T-cell (primary cell): ENCODE results near the gene PANX2. TPM values are rescaled to one million over a fixed set of nuclear protein-coding genes. Genes with fewer than 3 reads are reported as not detected.

Source experiments
- ATAC-seq, 4 experiments: fragments of 200-7000 bp in 3 of 4; fragments of 150-1000 bp in 1 of 4; cut with Tn5 transposase; replicated peaks in 1 of 4; 1 replicate in 3 of 4; 2 replicates in 1 of 4; pipeline ENCODE4 v1.10.0; 2021; ENCODE audit warnings: moderate library complexity in 3 of 4, mild to moderate bottlenecking in 2 of 4, moderate number of reproducible peaks in 1 of 4
- CTCF ChIA-PET, 2 donors: fragments of 300-600 bp; sonication (Branson Sonifier 250); formaldehyde crosslinking; loops; one replicate each; lab custom pipeline; 2022; ENCODE audit warnings: antibody characterized with exemption in 2 of 2; lab: Charles Lee
- POLR2A ChIA-PET, 2 donors: fragments of 300-600 bp; sonication (Branson Sonifier 250); formaldehyde crosslinking; loops; one replicate each; lab custom pipeline; 2022; ENCODE audit warnings: antibody characterized with exemption in 2 of 2; lab: Charles Lee
- DNase-seq, 35 experiments: peaks; one replicate each; pipeline versions ENCODE4 v3.0.0 to v3.0.0-alpha.2; 2013 to 2023
- H3K27ac ChIP-seq: one replicate; pipeline ENCODE4 v1.5.1; 2013; ENCODE audit warnings: low read length
- H3K27me3 ChIP-seq, 2 experiments: replicated peaks in 1 of 2; 1 replicate in 1 of 2; 2 replicates in 1 of 2; pipeline versions ENCODE4 v1.6.1 to v1.7.0; 2013; ENCODE audit warnings: low read length in 1 of 2, mixed read lengths in 1 of 2; ENCODE audit not compliant: control insufficient read depth in 2 of 2, insufficient read depth in 2 of 2; ENCODE audit errors: extremely low read depth in 1 of 2
- H3K36me3 ChIP-seq, 2 donors: 1 replicate in 1 of 2; 2 replicates in 1 of 2; pipeline versions ENCODE4 v1.6.1 to v1.7.0; 2013; ENCODE audit warnings: low read length in 1 of 2; ENCODE audit not compliant: control insufficient read depth in 2 of 2, insufficient read depth in 1 of 2; ENCODE audit errors: extremely low read depth in 1 of 2
- H3K4me1 ChIP-seq, 2 experiments: 1 replicate in 1 of 2; 2 replicates in 1 of 2; pipeline versions ENCODE4 v1.6.1 to v1.7.0; 2013; ENCODE audit warnings: low read length in 2 of 2, mixed read lengths in 1 of 2; ENCODE audit not compliant: insufficient read depth in 2 of 2, control insufficient read depth in 1 of 2; ENCODE audit errors: extremely low read depth in 1 of 2
- H3K4me3 ChIP-seq, 2 donors: 1 replicate in 1 of 2; 2 replicates in 1 of 2; pipeline versions ENCODE4 v1.5.1 to v1.7.0; 2013; ENCODE audit warnings: mild to moderate bottlenecking in 2 of 2, low read length in 1 of 2, moderate library complexity in 1 of 2; ENCODE audit not compliant: control insufficient read depth in 1 of 2; ENCODE audit errors: extremely low read depth in 1 of 2
- H3K9me3 ChIP-seq: 2 replicates; pipeline ENCODE4 v1.7.0; 2013
- H3K27ac Mint-ChIP-seq, 2 donors: one replicate each; pipeline ENCODE4 v1.8.0; 2020 to 2021; ENCODE audit warnings: mild to moderate bottlenecking in 2 of 2, mixed read lengths in 2 of 2
- H3K27me3 Mint-ChIP-seq, 2 donors: one replicate each; pipeline ENCODE4 v1.8.0; 2021 to 2022; ENCODE audit warnings: mixed read lengths in 2 of 2
- H3K36me3 Mint-ChIP-seq: one replicate; pipeline ENCODE4 v1.8.0; 2021; ENCODE audit warnings: mixed read lengths
- H3K4me1 Mint-ChIP-seq, 3 donors: one replicate each; pipeline ENCODE4 v1.8.0; 2020 to 2022; ENCODE audit warnings: mixed read lengths in 3 of 3, mild to moderate bottlenecking in 1 of 3
- H3K4me3 Mint-ChIP-seq, 3 donors: one replicate each; pipeline ENCODE4 v1.8.0; 2020 to 2022; ENCODE audit warnings: mild to moderate bottlenecking in 3 of 3, mixed read lengths in 3 of 3, moderate library complexity in 3 of 3
- H3K9me3 Mint-ChIP-seq, 3 donors: one replicate each; pipeline ENCODE4 v1.8.0; 2020 to 2022; ENCODE audit warnings: mixed read lengths in 3 of 3
- WGBS: methylation state at CpG from one replicate; pipeline ENCODE4 v1.1.5; 2013; ENCODE audit warnings: missing lambda C conversion rate; ENCODE audit not compliant: insufficient coverage; 5-methylcytosine and 5-hydroxymethylcytosine counted together
- total RNA-seq, 35 experiments: library from RNA in 6 of 35; stranded (reverse) in 6 of 35; fragments of 120-200 nt in 1 of 35; gene quantifications; one replicate each; pipeline versions ENCODE4 v1.2.1 to v1.2.4 and lab custom pipeline; 2013 to 2026

Gene PANX2
- total RNA-seq, 5 donors from 2014 or later (not counting 1 experiment from before 2014, with no cell fraction given): 0.16 to 0.32 (median 0.26) TPM; not detected in 2

DNA sequence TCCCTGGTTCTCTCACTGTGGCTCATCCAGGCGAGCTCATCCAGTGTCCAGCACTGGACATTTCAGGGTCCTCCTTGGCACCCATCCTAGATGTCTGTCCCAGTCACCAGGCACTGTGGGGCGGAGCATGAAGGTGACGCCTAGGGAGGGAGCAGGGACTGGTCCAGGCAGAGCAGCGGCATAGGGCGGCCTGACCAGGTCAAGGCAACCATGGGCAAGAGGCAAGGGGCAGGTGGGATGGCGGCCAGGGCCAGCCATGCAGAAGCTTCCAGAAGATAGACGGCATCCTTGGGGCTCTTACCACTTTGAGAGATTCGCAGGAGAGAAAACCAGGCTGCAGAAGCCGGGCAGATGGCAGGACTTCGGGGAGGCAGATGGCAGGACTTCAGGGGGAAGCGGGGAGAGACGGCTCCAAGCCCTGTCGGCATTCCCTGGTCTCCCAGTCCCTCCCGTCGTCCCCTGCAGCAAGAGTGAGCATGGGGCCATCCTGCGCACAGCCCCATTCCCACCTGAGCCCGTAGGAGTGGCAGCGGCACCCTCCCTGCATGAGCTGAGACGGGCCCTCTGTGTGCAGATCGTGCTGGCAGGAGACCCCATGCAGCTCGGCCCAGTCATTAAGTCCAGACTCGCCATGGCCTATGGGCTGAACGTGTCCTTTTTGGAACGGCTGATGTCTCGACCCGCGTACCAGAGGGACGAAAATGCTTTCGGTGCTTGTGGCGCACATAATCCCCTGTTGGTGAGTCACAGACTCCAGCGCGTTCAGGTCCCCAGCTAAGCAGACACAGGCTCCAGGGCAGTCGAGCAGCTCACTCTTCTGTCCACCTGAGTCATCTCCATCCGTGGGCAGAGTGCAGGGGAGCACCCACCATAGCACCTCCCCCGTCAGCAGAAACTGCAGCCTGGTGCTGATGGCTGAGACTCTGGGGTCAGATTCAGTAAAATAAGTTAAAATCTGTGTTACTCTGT lies 20.1 kb upstream of the PANX2 start:
- ATAC-seq: no peak
- H3K36me3 Mint-ChIP-seq: no peaks in the 10 kb centered on the region
- H3K4me1 ChIP-seq: peaks cover 0 to 4% of the 10 kb centered on the region in 2 experiments
- no peaks in the 10 kb centered on the region for H3K9me3 ChIP-seq
- no peak overlapping the region for H3K4me3 Mint-ChIP-seq
- no peaks in the 10 kb centered on the region for H3K36me3 ChIP-seq
- H3K27me3 Mint-ChIP-seq: peaks cover 0 to 2% of the 10 kb centered on the region in 2 donors
- no peak for DNase-seq
- no peak overlapping the region for H3K4me3 ChIP-seq
- H3K9me3 Mint-ChIP-seq: no peaks in the 10 kb centered on the region
- peaks cover 0 to 32% of the 10 kb centered on the region in 2 experiments for H3K27me3 ChIP-seq
- 83% methylated on average over 32 of the region's 35 CpGs for WGBS
- CTCF ChIA-PET: interaction anchor here in 1 of 2 donors (0.7 kb wide), 1 partner anchor 38 kb away, joined by 3 read pairs; no protein-coding TSS in a partner anchor
- POLR2A ChIA-PET: no interaction called here
- no peak overlapping the region for H3K27ac Mint-ChIP-seq
- H3K27ac ChIP-seq: no peak overlapping the region
- peaks cover 0 to 5% (median 2%) of the 10 kb centered on the region in 3 donors for H3K4me1 Mint-ChIP-seq

DNA sequence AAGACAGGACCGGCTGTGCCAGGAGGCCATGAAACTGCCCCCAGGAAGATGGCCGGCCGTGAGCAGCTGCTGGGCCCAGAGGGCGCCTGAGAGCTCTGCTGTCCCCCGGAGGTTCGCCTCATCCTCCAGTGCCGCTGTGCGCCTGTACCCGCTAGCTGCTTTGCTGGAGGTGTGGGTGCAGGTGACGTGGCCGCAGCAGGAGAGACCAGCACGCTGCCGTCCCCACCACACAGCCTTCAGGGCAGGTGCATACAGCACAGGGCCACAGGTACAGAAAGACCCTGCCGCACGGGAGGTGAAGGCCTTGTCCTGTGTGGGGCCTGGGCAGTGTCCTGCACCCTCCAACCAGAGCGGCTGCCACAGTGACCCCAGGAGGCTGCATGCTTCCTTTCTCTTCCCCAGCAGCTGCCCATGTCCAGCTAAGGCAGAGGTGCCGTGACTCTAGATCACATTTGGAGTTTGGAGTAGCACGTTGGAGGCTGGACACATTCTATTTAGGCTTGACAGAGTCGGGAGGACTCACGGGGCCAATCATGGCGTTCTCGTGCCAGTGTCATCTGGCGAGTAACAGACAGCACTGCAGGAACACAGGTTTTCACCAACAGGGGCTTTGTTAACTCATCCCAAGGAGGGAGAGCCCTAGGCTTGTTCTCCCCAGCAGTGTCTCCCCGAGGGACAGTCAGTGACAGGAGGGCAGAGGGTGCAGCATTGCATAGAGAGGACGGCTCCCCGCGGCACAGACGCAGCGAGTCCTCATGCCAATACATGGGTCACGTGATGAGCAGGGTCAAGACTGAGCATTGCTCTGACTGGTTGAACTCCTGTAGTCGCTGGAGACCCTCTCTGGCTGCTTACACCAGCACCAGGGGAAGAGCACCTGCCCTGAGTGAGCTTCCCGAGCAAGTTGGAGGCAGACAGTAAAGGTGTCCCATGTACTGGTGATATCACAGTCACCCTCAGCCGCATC lies 18.7 kb upstream of the PANX2 start:
- 84% methylated on average over 31 of the region's 33 CpGs for WGBS
- ChIA-PET POLR2A (no interaction called here), CTCF (no interaction called here)
- Histone ChIP-seq H3K36me3 (no peaks in the 10 kb centered on the region), H3K9me3 (no peaks in the 10 kb centered on the region), H3K27ac (no peak overlapping the region), H3K4me1 (peaks cover 0 to 4% of the 10 kb centered on the region in 2 experiments), H3K4me3 (no peak overlapping the region), H3K27me3 (peaks cover 0 to 22% of the 10 kb centered on the region in 2 experiments)
- Mint-ChIP-seq H3K4me3 (no peak overlapping the region), H3K36me3 (no peaks in the 10 kb centered on the region), H3K4me1 (peaks cover 0 to 3% (median 2%) of the 10 kb centered on the region in 3 donors), H3K27me3 (no peaks in the 10 kb centered on the region), H3K27ac (no peak overlapping the region), H3K9me3 (no peaks in the 10 kb centered on the region)
- no peak for DNase-seq
- no peak for ATAC-seq

DNA sequence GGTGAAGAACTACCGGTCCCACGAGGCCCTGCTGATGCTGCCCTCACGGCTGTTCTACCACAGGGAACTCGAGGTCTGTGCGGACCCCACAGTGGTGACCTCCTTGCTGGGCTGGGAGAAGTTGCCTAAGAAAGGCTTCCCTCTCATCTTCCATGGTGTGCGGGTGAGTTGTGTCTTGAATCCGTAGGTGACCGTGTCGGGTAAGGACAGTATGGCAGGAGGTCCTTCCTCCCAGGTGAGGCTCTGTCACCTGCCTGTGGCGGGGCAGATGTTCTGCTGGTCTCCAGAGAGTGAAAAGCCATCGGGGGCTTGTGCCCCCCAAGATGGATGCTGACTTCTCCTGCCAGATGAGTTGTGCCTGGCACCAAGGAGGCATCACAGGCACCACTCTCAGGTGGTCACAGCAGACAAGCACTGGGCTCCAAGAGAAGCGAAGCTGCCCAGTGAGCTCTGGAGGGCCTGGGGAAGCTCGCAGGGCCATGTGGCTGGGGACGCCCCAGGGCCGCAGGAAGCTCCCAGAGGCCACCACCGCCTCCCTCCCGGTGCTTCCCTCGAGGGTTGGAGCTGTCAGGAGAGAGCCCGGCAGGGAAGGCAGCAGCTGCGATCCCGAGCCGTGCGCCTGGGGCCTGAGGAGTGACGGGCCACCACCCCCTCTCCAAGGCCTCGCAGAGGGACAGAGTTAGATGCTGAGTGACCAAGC lies 17.3 kb upstream of the PANX2 start:
- Mint-ChIP-seq H3K27ac (no peak overlapping the region), H3K4me3 (no peak overlapping the region), H3K4me1 (peaks cover 0 to 2% (median 2%) of the 10 kb centered on the region in 3 donors), H3K36me3 (no peaks in the 10 kb centered on the region), H3K27me3 (peaks cover 4 to 7% of the 10 kb centered on the region in 2 donors), H3K9me3 (no peaks in the 10 kb centered on the region)
- Histone ChIP-seq H3K4me1 (peaks cover 0 to 4% of the 10 kb centered on the region in 2 experiments), H3K27me3 (peaks cover 0 to 24% of the 10 kb centered on the region in 2 experiments), H3K36me3 (no peaks in the 10 kb centered on the region), H3K27ac (no peak overlapping the region), H3K9me3 (no peaks in the 10 kb centered on the region), H3K4me3 (no peak overlapping the region)
- POLR2A ChIA-PET: no interaction called here
- 90% methylated on average over 16 of the region's 25 CpGs for WGBS
- DNase-seq (no peak), ATAC-seq (no peak)
- CTCF ChIA-PET: no interaction called here

DNA sequence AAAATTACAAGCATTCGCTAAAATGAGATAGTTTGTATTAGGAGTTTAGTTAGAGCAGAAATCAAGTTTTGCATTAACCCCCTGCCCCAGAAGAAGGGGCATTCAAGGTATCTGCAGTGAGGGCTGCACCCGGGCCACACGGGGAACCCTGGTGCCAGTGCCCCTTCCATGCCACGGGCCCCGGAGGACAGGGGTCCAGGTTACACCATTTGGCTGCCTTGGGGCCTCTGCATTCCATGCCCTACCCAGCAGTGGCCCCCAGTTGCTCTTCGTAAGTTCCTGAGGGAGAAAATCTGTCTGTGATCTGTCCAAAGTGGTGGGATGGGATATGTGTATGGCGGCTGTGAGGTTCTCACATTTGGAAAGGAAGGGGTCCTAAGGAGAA lies 16.8 kb upstream of the PANX2 start:
- 98% methylated on average over 5 of the region's 7 CpGs for WGBS
- H3K4me3 Mint-ChIP-seq: no peak overlapping the region
- Histone ChIP-seq H3K36me3 (no peaks in the 10 kb centered on the region), H3K27me3 (peaks cover 0 to 28% of the 10 kb centered on the region in 2 experiments), H3K9me3 (no peaks in the 10 kb centered on the region), H3K27ac (no peak overlapping the region), H3K4me1 (peaks cover 0 to 4% of the 10 kb centered on the region in 2 experiments), H3K4me3 (no peak overlapping the region)
- ATAC-seq: no peak
- no peaks in the 10 kb centered on the region for H3K9me3 Mint-ChIP-seq
- DNase-seq: no peak
- peaks cover 0 to 2% (median 2%) of the 10 kb centered on the region in 3 donors for H3K4me1 Mint-ChIP-seq
- H3K36me3 Mint-ChIP-seq: no peaks in the 10 kb centered on the region
- ChIA-PET POLR2A (no interaction called here), CTCF (interaction anchor here in 1 of 2 donors (0.7 kb wide), 1 partner anchor 33 kb away, joined by 3 read pairs; no protein-coding TSS in a partner anchor)
- H3K27ac Mint-ChIP-seq: no peak overlapping the region
- H3K27me3 Mint-ChIP-seq: peaks cover 4 to 7% of the 10 kb centered on the region in 2 donors

DNA sequence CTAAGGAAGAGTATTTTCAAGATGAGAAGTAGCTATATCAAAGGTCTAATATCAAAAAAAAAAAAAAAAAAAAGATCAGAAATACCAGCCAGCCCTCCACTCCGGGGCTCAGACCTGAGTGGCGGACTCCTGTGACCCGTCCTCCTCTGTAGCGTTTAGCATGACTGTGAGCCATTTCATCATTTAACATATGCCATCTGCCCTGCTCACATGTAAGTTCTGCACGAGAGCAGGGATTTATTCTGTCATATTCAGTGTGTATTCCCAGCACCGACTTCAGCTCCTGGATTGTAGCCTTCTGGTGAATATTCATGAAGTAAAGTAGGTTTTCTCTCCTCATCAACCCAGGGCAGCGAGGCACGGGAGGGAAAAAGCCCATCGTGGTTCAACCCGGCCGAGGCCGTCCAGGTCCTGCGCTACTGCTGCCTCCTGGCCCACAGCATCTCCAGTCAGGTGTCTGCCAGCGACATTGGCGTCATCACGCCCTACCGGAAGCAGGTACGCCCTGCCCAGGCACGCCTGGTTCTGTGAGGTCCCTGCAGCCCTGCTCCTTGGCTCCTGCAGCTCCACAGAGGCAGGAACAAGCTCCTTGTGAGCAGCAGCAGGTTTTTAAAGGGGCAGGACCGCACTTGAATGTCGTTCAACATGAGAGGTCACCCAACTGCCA lies 12.7 kb upstream of the PANX2 start:
- Histone ChIP-seq H3K27ac (no peak overlapping the region), H3K9me3 (no peaks in the 10 kb centered on the region), H3K4me3 (no peak overlapping the region), H3K36me3 (no peaks in the 10 kb centered on the region), H3K27me3 (peaks cover 0 to 44% of the 10 kb centered on the region in 2 experiments), H3K4me1 (no peaks in the 10 kb centered on the region)
- no peak for ATAC-seq
- no peaks in the 10 kb centered on the region for H3K9me3 Mint-ChIP-seq
- H3K4me1 Mint-ChIP-seq: no peaks in the 10 kb centered on the region
- ChIA-PET POLR2A (no interaction called here), CTCF (interaction anchor here (0.6 kb wide), 2 partner anchors 51 to 102 kb away, joined by 4 read pairs; no protein-coding TSS in a partner anchor)
- 88% methylated on average over 17 of the region's 21 CpGs for WGBS
- H3K27me3 Mint-ChIP-seq: peaks cover 16 to 21% of the 10 kb centered on the region in 2 donors
- no peak for DNase-seq
- no peak overlapping the region for H3K4me3 Mint-ChIP-seq
- H3K36me3 Mint-ChIP-seq: no peaks in the 10 kb centered on the region
- no peak overlapping the region for H3K27ac Mint-ChIP-seq
